Choroid plexus epithelial cell (primary cell): Measurements from ENCODE around the gene LRFN2.

ENCODE experiments used
- DNase-seq: peaks from one replicate; pipeline ENCODE4 v3.0.0-alpha.2; 2010; ENCODE audit warnings: low read depth
- H3K4me3 ChIP-seq: 2 replicates; pipeline ENCODE4 v1.5.1; 2011; ENCODE audit warnings: low read depth, mild to moderate bottlenecking, control low read depth, low read length, moderate library complexity
- TF ChIP-seq, protein P1 (sequence below): conservative IDR thresholded peaks from 2 replicates; pipeline ENCODE4 v1.5.1; 2011; ENCODE audit warnings: low read depth, mild to moderate bottlenecking, control low read depth, inconsistent platforms, low read length, moderate library complexity

The LRFN2 gene

DNA sequence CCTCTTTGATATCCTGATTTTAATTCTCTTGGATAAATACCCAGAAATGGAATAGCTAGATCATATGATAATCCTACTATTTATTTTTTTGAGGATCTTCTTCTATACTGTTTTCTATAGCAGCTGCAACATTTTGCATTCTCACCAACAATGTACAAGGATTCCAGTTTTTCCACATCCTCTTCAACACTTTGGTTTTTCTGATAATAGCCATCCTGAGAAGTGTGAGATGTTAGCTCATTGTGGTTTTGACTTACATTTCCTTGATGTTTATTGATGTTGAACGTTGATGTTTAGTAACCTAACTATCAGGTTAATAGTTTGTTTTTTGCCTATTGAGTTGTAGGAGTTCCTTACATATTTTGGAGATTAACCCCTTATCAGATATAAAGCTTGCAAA, 217.3 kb downstream of the LRFN2 start:
- TF ChIP-seq, protein P1, sequence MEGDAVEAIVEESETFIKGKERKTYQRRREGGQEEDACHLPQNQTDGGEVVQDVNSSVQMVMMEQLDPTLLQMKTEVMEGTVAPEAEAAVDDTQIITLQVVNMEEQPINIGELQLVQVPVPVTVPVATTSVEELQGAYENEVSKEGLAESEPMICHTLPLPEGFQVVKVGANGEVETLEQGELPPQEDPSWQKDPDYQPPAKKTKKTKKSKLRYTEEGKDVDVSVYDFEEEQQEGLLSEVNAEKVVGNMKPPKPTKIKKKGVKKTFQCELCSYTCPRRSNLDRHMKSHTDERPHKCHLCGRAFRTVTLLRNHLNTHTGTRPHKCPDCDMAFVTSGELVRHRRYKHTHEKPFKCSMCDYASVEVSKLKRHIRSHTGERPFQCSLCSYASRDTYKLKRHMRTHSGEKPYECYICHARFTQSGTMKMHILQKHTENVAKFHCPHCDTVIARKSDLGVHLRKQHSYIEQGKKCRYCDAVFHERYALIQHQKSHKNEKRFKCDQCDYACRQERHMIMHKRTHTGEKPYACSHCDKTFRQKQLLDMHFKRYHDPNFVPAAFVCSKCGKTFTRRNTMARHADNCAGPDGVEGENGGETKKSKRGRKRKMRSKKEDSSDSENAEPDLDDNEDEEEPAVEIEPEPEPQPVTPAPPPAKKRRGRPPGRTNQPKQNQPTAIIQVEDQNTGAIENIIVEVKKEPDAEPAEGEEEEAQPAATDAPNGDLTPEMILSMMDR = no peak
- no peak for DNase-seq
- H3K4me3 ChIP-seq = no peak overlapping the region

- H3K4me3 ChIP-seq = no peak overlapping the region
- TF ChIP-seq, protein P1 = no peak
- no peak for DNase-seq
Observed at GRCh38 chr6:40369042-40369441, 218.1 kb downstream of the LRFN2 start.

DNA sequence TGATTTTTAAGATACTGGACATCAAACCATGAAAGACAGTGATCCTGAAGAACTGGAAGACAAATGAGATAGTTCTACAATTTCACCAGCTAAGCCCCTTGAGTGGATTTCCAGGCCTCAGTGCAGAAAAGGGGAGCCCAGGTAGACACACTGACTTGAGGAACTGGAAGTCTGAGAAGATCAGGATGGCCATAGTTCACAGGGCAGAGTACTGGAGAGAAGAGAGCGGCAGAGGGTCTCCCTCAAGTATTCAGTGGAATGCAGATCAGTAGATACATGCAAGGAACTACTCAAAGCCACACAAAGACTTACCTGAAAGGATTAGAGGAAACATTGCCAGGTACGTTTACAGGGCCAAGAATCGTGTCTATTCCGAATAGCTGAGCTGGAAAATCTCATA, 224.3 kb downstream of the LRFN2 start:
- no peak overlapping the region for H3K4me3 ChIP-seq
- DNase-seq = no peak
- TF ChIP-seq, protein P1 = no peak

DNA sequence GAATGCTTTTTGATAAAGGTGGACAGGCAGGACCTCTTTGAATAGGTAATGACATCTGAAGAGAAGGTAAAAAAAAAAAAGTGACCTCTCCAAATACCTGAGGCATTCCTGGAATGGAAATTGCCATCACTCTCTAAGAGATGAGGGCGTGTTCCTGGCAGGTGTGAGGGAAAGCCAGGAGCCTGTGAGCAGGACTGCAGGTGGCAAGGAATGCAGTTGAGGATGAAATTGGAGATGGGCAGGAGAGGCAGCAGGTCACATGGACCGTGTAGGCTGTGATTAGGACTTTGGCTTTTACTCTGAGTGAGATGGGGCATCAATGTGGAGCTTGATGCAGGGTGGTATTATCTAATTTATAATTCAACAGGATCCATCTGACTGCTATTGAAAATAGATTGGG, 227.4 kb downstream of the LRFN2 start:
- TF ChIP-seq, protein P1 = no peak
- DNase-seq = no peak
- no peak overlapping the region for H3K4me3 ChIP-seq

GRCh38 chr6:40358473-40359460, 228.4 kb downstream of the LRFN2 start:
- TF ChIP-seq, protein P1 = no peak
- H3K4me3 ChIP-seq = no peak overlapping the region
- no peak for DNase-seq

- TF ChIP-seq, protein P1 = no peak
- DNase-seq = no peak
- no peak overlapping the region for H3K4me3 ChIP-seq
Observed at GRCh38 chr6:40356242-40356910, 230.8 kb downstream of the LRFN2 start.
